Measurements from ENCODE around the gene COL17A1.

COL17A1 gene

GRCh38 chr10:104085801-104086400 lies at the start of gene COL17A1:
Gene COL17A1, minus strand, starts transcription at chr10:104085880. Its CDS starts 5,207 bp downstream, at chr10:104080673.
- no peak for DNase-seq (ENCODE audit: low spot score)

DNA sequence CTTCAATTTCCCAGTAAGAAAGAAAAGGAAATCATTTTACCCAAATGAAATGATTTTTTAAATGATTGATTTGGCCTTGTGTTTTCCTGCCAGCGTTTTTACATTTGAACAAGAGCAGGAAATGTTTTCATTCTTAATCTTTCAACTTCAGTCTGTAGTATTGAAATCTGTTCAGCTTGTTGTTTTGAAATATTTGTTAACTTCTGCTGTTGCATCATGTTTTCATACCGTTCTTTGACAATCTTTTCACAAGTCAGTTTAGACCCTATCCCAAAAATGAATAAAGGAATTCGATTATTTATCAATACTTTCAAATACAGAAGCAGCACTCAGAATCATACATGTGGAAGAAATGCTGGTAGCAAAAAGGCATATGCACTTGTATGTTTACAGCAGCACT lies 44.4 kb upstream of the COL17A1 start:
- no peak for DNase-seq (ENCODE audit: low spot score)

- DNase-seq (ENCODE audit: low spot score), result no peak
Measured at GRCh38 chr10:104128214-104128613, 42.5 kb upstream of the COL17A1 start.

DNA sequence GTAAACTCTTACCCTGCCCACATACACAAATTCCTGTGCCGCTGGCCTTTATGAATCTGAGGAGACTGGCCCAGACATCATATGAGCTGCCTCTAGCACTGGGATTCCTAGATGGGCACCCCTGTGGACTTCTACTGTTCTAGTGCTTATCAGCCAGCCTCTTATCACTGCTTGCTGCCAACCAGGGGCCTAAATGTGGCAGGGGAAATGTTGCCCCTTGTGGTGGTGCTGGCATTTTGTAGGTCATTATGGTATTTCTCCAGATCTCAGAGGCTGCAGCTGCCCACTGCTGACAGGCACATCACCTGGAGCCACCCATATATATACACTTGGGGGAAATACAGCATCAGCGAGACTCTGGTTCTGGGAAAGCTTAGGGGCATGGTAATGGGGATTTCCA lies 41.7 kb upstream of the COL17A1 start:
- no peak for DNase-seq (ENCODE audit: low spot score)

DNA sequence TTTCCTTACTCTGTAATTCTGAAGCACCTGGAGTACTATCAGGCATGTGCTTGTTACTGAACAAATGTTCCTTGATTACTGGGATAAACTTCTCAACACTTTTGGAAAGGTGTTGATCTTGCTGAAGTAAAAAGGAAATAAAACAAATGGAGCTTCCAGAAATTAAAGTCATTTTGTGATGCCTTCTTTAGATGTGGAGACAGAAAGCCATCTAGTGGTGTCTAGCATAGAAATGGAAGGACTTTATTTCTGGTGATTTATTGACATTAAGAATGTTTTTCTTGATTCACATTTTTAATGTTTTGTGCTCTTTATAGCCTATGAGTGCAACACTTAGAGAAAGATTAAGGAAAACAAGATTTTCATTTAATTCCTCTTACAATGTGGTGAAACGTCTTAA lies 37.7 kb upstream of the COL17A1 start:
- DNase-seq (ENCODE audit: low spot score), result peak; percentile 25

DNA sequence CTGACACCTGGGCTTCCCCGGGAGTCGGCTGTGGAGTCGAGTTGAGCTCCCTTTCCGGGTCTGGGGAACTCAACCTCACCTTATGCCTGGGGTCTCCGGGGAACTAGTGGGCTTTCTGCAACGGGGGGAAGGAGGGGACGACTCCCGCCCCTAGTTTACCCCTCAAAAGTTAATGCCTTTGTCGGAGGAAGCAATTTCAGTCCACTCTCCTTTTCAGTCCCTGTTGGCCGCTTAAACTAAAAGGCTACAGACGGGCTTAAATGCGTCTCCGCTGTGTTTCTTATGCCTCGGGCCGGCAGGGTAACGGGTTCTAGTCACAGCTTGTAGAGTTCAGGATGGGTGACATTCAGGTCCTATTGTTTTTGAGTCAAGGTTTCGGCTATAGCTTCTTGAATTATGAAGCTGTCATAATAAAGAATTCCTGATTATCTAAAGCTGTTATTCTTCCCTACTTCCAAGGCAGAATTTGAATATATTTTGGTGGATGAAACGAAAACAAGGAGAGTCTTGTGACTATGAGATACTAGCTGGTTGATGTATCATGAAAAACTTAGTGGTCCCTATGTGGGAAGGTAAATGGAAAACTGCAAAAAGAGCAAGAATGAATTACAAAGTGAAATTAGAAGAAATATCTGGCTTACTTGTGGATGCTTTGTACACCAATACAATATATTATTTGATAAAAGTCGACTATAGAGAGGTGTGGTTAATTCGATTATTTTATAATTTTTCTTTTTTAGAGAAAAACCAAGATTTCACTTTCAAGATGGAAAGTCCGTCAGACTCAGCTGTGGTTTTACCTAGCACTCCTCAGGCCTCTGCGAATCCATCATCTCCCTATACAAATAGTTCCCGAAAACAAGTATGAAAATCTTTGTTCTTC lies 36.8 kb upstream of the COL17A1 start:
- no peak for DNase-seq (ENCODE audit: low spot score)

DNA sequence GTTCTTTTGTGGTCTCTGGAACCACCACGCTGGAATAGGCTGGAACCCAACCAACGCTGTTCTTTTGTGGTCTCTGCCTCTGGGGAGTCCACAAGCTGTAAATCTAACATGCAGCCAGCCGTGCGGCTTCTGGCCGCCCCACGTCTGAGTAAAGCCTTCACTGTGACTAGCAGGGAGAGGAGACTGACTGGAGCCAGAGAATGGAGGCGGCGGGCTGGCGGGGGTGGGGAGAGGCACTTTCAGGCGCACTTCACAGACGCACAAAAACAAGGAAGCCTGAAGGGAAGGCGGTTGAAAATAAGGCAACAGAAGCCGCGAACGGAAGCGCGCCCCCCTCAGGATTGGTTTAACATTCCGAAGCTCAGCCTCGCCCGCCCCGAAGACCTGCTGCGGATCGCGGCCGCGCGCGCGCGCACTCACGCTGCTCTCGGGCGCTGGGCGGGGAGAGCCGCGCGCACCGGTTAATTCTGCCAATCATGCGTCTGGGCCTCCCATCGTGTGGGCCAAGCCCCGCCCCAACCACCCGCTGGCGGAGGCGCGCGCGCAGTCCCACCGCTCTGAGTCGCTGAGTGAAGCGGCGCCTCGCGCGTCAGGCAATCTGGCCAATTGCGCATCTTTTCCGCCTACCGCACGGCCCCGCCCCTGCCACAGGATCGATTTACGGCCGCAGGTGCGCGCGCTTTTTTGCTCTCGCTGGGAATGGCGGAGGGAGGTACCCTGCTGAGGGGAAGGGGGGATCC lies 36.0 kb upstream of the COL17A1 start, which contains the start of gene SFR1:
SFR1 (plus strand) TSS at position 687 of the 740 bp plus-strand sequence; CDS start at position 700, 13 bp downstream.
- DNase-seq (ENCODE audit: low spot score), result peak; percentile 99

DNA sequence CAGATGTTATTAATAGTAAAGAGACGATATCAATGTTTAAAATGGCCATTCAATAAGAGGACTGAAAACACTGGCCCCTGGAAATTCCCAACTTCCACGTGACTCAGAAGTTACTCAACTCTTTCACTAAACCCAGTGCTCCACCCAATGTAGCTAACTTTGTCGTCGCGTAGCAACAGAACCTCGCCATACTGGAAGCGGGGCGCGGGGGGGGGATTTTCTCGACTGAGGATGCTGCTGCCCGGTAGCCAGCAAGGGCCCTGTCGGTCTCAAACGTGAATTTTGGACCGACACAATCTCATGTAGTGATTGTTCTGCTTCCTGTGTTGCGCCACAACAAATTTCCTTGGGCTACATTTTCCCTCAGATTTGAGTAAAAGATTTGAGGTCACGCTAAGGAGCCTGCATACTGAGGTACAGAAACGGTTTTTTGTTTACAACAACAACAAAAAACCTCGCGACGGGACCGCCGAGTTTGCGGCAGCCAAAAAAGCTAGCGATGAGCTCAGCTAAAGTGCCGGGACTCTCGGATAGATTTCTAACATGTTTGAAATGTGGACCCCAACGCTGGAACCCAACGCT lies 35.3 kb upstream of the COL17A1 start:
- DNase-seq (ENCODE audit: low spot score), result peak; percentile 79

GRCh38 chr10:104120512-104120902 lies 34.8 kb upstream of the COL17A1 start:
- DNase-seq (ENCODE audit: low spot score), result no peak

- no peak for DNase-seq (ENCODE audit: low spot score)
Measured at GRCh38 chr10:104119996-104120395, 34.3 kb upstream of the COL17A1 start.

DNA sequence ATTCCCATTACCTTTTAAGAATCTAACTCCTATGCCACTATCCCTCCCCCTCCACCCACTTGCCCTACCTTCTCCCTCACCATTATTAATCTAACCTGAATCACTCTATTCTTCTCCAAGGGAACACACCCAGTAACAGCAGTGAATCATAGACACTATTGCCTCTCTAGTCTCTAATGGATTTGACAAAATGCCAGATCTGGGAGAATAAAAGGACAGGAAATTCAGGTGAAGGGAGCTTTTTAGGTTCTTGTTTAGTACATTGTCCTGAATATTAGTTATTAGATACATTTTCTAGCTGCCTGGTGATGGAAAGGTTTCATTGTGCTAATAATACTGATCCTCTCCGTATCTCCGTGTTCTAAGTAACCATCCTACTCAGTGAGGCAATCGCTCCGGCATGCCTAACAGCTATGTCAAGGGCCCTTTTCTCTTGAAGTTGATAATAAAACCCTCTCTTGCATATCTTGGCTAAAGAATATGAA lies 32.2 kb upstream of the COL17A1 start:
- DNase-seq (ENCODE audit: low spot score), result peak; percentile 73

GRCh38 chr10:104113376-104113956 lies 27.8 kb upstream of the COL17A1 start:
- DNase-seq (ENCODE audit: low spot score), result no peak

DNA sequence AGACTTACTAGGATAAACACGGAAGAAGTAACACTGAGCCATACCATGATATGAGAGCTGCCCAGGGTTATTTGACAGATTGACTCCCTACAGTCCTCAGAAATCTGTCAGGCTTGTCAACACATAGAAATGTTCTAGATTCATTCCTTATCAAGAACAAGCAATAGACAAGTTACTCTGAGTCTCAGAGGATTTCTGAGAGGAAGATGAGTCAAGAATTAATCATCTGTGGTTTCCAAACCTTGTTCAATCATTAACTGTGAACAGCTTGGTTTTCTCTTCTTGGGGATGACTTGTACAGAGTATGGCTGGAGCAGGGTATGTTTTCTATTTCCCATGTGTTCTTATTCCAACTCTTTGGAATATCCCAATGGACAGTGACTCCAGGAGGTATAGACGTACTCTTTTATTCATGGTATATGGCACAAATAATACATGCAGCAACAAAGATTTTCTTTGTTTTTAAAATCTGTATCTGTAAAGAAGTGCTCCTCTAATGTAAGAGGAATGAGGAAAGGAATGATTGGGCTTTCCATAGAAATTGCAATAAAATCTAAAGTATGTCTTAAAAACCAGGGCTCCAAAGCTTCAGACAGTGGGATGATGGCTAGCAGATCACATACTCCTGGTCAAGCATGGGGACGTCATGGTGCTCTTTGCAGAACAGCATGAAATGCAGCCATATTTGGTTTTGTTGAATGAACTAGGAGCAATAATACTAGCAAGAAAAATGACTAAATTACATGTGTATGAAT lies 24.4 kb upstream of the COL17A1 start:
- no peak for DNase-seq (ENCODE audit: low spot score)

DNA sequence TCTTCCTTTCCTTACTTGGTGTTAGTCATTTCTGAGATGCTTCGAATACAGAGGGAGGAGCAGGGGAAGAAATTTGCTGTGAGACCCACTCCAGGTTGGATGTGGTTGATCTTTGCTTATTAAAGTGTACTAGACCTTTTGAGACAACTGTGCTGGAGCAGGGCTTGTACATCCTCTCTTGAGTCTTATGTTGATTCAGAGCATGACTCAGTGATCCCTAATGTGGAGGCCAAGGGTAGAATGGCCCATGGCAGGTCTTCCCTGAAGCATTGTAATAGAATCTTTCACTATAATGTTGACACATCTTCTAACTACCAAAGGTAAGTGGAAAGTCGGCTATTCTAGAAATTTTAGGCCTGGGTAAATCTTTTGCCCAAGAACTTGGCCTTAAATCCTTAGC lies 19.2 kb upstream of the COL17A1 start:
- DNase-seq (ENCODE audit: low spot score), result no peak

GRCh38 chr10:104104418-104104817 lies 18.7 kb upstream of the COL17A1 start:
- DNase-seq (ENCODE audit: low spot score), result no peak

DNA sequence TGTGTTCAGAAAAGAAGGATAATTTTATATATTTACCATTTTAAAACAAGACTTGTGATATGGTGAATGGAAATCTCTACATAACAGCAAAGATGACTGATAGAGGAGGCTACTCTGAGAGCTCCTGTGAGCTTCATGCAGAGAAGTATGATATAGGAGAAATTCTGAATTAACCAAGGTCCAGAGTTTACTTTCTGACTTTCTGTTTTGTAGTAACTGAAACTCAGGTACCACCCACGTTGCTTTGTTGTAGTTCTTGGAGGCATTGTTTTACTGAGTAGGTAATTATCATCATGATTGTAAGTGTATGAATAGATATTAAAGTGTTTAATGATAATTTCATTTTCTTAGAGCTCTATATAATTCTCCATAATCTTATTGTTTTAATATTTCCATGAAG lies 18.3 kb upstream of the COL17A1 start:
- no peak for DNase-seq (ENCODE audit: low spot score)

- DNase-seq (ENCODE audit: low spot score), result no peak
Measured at GRCh38 chr10:104101902-104102301, 16.2 kb upstream of the COL17A1 start.

GRCh38 chr10:104100795-104101194 lies 15.1 kb upstream of the COL17A1 start:
- no peak for DNase-seq (ENCODE audit: low spot score)

GRCh38 chr10:104099941-104100340 lies 14.3 kb upstream of the COL17A1 start:
- DNase-seq (ENCODE audit: low spot score), result no peak

DNA sequence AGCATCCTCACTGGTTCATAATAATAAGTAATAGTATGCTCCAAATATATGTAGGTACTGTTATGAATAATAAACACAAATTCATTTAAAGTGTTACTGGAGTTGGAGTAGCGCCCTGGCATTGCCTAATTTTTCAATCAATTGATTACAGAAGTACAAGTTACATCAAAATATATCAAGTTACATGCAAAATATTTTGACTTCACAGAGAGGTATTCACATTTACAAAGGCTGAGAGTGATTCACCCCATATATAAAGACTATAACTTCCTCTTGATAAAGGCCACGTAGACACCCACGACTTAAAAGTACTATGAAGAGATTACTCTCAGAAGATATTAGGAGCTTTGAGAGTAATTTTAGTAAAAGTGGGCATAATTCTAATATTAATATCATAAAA lies 13.6 kb upstream of the COL17A1 start:
- no peak for DNase-seq (ENCODE audit: low spot score)

- DNase-seq (ENCODE audit: low spot score), result no peak
Measured at GRCh38 chr10:104098358-104098925, 12.8 kb upstream of the COL17A1 start.

Data from putamen (tissue), 1 donor.